Posterior cingulate gyrus (tissue), 11 donors: ENCODE results near the gene PHOX2A.
A peak's percentile ranks its signal among the peaks of the same experiment; 100 is the strongest.

Source experiments
- DNase-seq, 10 donors: peaks; one replicate each; pipeline versions ENCODE4 v3.0.0 to v3.0.0-alpha.2; 2020 to 2021; ENCODE audit warnings: mixed read lengths in 3 of 10
- intact Hi-C: fragments of 100-400 bp; cut with DNase I; formaldehyde crosslinking; loops from one replicate; pipeline ENCODE4 v1.15.1; 2023

PHOX2A gene

GRCh38 chr11:72235351-72236057 is 8.5 kb downstream of the PHOX2A start:
- peak in 1 of 10 donors; percentile 55 for DNase-seq
- intact Hi-C loops: no loop called here

GRCh38 chr11:72234920-72235319 is 9.1 kb downstream of the PHOX2A start:
- intact Hi-C loops: no loop called here
- peak in 1 of 10 donors; percentile 37 for DNase-seq

GRCh38 chr11:72234514-72234830 is 9.5 kb downstream of the PHOX2A start:
- peak in 1 of 10 donors; percentile 27 for DNase-seq
- intact Hi-C loops: no loop called here

- intact Hi-C loops: no loop called here
- DNase-seq: peak in 1 of 10 donors; percentile 12
These were observed 10.0 kb downstream of the PHOX2A start for GRCh38 chr11:72233773-72234513.

GRCh38 chr11:72233056-72233772 is 10.8 kb downstream of the PHOX2A start:
- DNase-seq: peak in 1 of 10 donors; percentile 26
- intact Hi-C loops: no loop called here

GRCh38 chr11:72232260-72233055 is 11.5 kb downstream of the PHOX2A start:
- peak in 1 of 10 donors; percentile 51 for DNase-seq
- intact Hi-C loops: no loop called here

- peak in 1 of 10 donors; percentile 58 for DNase-seq
- intact Hi-C loops: no loop called here
These were observed 12.3 kb downstream of the PHOX2A start for GRCh38 chr11:72231396-72232259.

GRCh38 chr11:72230764-72231365 is 13.1 kb downstream of the PHOX2A start:
- peak in 2 of 10 donors; percentile 57 for DNase-seq
- intact Hi-C loops: no loop called here

- DNase-seq: peak in 1 of 10 donors; percentile 67
- intact Hi-C loops: loop anchor here (10.0 kb wide), 2 partner anchors 115 to 185 kb away; partner anchors contain the start of gene ANAPC15
These were observed 13.8 kb downstream of the PHOX2A start for GRCh38 chr11:72229925-72230763.

GRCh38 chr11:72229336-72229924 is 14.5 kb downstream of the PHOX2A start:
- intact Hi-C loops: loop anchor here (10.0 kb wide), 2 partner anchors 115 to 185 kb away; partner anchors contain the start of gene ANAPC15

GRCh38 chr11:72228844-72229231 is 15.1 kb downstream of the PHOX2A start:
- intact Hi-C loops: loop anchor here (10.0 kb wide), 2 partner anchors 114 to 186 kb away; partner anchors contain the start of gene ANAPC15
- no peak for DNase-seq

More at GRCh38 chr11:72229336-72229924, 14.5 kb downstream of the PHOX2A start:
- DNase-seq: peak in 2 of 10 donors; percentile 24 to 50

GRCh38 chr11:72228229-72228843 is 15.6 kb downstream of the PHOX2A start:
- intact Hi-C loops: loop anchor here (10.0 kb wide), 2 partner anchors 114 to 186 kb away; partner anchors contain the start of gene ANAPC15
- peak in 2 of 10 donors; percentile 52 to 67 for DNase-seq

- peak in 2 of 10 donors; percentile 42 to 75 for DNase-seq
- intact Hi-C loops: loop anchor here (10.0 kb wide), 2 partner anchors 113 to 187 kb away; partner anchors contain the start of gene ANAPC15
These were observed 16.4 kb downstream of the PHOX2A start for GRCh38 chr11:72227316-72228228.

GRCh38 chr11:72226701-72227100 is 17.3 kb downstream of the PHOX2A start:
- no peak for DNase-seq
- intact Hi-C loops: loop anchor here (10.0 kb wide), 2 partner anchors 112 to 188 kb away; partner anchors contain the start of gene ANAPC15

GRCh38 chr11:72225411-72225951 is 18.5 kb downstream of the PHOX2A start:
- intact Hi-C loops: loop anchor here (10.0 kb wide), 2 partner anchors 111 to 189 kb away; partner anchors contain the start of gene ANAPC15
- DNase-seq: peak in 1 of 10 donors; percentile 79
